ENCODE data around the gene POLA1. TPM values are rescaled to one million over a fixed set of nuclear protein-coding genes. Genes with fewer than 3 reads are reported as not detected.
A peak's percentile ranks its signal among the peaks of the same experiment; 100 is the strongest.
"Not testable (repeated sequence)": the region's sequence is repeated elsewhere in the genome, so short reads cannot be mapped to it uniquely, and the experiment has no call there.

The POLA1 gene
- total RNA-seq, 1 experiment from 2014 or later = 15.1 TPM

DNA sequence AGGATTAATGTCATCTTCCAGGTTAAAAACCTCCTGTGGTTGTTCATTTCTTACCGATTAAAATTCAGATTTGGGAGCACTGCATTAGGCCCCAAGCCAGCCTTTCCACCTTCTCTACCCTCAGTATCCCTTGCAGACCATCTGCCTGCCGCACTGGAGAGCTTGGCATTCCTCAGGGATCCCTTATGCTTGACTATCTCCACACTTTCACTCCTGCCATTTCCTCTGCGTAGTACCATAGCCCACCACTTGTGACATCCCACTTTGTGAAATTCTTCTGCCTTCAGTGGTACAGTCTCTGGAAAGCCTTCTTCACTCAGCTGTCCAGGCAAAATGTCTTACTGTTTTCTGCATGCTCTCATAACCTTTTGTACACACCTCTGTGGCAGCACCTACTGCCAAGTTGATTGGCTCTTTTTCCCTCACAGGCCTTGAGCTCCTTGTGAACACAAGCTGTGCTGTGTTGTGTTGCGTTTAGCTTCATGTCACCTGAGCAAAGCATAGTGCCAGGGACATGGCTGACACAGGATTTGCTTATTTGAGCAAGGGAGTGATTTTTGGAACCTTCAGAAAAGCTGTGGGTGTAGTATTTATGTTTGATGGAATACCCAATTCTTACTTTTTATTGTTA lies 165.6 kb downstream of the POLA1 start:
- DNase-seq (ENCODE audit: low spot score) = peak; percentile 75

DNA sequence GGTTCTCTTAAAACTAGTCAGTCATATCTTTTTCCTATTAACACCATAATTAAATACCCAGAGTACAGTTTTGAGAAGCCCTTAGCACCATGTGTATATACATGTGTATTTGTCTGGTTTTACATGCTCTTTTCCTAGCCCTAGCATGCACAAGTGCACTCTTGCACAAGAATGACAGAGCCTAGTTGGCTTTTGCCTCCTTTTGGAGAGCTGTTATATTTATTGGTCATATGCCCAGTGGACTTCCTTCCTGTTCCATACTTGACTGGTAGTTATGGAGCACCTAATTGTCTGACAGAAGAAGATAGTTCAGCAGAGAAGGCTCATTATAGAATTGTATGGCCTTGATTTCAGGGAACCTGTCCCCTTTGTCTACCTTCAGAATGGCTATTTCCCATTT lies 166.4 kb downstream of the POLA1 start:
- in situ Hi-C loops (cut with HindIII; ENCODE audit: low sequenced_read_pairs) = no loop called here
- DNase-seq (ENCODE audit: low spot score) = peak; percentile 2

More for the DNA sequence above, 165.6 kb downstream of the POLA1 start:
- in situ Hi-C loops (cut with HindIII; ENCODE audit: low sequenced_read_pairs) = no loop called here

DNA sequence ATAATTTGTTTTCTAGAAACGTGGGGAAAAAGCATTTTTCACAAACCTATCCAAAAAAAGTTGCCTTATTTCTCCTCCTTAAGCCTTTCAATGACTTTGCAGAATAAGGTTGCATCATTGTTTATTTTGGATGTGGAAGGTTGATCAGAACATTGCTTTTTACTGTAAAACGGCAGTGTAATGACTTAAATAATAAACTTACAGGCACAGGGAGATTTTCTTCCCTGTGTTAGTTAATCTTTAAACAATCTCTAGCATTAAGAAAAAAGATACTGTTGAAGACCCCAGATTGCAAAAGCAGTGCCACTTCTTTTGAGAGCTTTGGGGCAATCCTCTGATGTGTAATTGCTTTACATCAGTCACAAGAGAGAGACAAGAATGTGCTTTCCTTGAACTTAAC lies 168.6 kb downstream of the POLA1 start:
- DNase-seq (ENCODE audit: low spot score) = no peak
- in situ Hi-C loops (cut with HindIII; ENCODE audit: low sequenced_read_pairs) = no loop called here

DNA sequence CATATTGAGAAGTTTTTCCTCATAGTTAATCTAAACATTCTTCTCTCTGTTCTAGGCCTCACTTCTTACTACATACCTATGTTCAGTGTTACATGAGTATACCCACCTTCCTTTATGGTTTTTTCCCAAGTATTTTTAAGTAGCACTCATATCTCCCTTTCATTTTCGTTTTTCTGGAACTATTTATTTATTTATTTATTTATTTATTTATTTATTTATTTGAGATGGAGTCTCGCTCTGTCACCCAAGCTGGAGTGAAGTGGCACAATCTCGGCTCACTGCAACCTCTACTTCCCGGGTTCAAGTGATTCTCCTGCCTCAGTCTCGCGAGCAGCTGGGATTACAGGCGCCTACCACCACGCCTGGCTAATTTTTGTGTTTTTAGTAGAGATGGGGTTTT lies 170.1 kb downstream of the POLA1 start:
- DNase-seq (ENCODE audit: low spot score); in situ Hi-C loops (cut with HindIII; ENCODE audit: low sequenced_read_pairs): not testable (repeated sequence)

DNA sequence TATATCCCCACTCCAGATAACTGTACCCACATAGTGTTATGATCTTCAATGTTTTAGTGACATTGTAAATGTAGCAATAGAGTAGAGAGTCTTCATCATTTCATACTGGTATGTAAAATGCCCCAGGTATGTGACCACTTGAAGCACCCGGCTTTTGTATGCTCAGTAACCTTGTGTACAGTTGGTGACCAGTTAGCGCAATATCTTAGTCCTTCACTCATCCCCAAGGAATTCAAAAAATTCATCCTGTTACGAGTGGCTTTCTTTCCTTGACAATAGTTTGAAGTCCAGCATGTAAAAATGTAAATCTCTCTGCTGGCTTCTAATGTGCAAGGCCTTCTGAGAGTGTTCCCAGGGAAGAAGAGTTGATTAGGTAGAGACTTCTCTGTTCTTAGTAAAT lies 176.4 kb downstream of the POLA1 start:
- no peak for DNase-seq (ENCODE audit: low spot score)
- in situ Hi-C loops (cut with HindIII; ENCODE audit: low sequenced_read_pairs) = no loop called here

DNA sequence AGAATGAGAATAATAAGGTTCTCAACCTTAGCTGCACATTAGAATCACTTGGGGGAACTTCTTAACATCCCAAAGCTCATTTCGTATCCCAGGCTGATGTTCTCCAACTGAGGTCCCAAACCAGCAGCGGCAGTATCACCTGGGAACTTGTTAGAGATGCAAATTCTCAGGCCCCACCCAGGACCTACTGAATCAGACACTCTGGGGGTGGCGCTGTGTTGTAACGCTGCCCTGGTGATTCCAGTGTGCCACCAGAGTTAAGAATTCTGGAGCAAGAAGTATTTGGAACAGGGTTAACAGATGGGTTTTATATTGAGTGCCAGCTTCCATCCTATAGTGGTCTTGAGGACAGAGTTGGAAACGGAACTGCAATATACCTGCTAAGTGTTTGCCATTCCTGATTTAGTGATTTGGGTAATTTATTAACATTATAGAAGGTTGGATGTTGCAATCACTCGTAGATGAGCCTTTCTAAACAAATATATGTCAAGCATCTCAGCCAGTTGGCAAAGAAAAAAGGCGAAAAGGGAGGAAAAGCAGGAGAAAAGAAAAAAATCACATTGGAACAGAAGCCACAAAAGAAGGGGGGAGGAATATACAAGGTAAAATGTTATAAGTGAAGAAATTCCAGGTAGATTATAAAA lies 181.0 kb downstream of the POLA1 start:
- in situ Hi-C loops (cut with HindIII; ENCODE audit: low sequenced_read_pairs) = no loop called here
- DNase-seq (ENCODE audit: low spot score) = no peak

DNA sequence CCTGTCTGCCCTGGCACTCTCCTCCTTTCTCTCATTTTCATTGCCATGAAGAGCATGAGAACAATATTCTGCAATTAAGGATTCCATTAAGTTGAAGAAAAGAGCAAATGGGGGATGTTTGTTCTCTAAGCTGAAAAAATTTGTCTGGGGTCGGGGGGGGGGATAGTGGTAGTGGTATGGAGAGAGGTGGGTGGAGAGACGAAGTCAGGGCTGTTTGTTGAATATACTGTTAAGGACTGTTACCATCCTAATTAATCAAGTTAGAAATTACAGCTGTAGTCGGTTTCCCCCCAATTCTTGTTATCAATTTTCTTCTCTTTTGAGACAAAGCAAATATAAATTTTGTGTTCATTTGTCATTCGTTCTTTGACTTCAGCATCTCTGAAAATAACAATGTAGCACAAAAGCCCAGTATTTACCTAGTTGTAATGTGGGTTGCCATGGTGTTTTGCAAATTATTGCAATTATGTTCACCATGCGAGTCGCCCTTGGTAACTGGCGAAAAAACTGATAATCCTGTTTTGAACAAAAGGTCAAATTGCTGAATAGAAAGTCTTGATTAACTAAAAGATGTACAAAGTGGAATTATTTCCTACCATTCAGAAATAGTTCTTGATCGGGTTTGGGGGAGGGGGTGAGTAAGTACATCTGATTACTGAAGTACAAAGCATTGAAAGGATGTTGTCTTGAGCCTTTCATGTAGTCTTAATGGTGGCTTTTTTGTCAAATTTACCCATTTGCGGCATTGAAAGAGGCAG lies 183.0 kb downstream of the POLA1 start:
- in situ Hi-C loops (cut with HindIII; ENCODE audit: low sequenced_read_pairs) = no loop called here
- no peak for DNase-seq (ENCODE audit: low spot score)

DNA sequence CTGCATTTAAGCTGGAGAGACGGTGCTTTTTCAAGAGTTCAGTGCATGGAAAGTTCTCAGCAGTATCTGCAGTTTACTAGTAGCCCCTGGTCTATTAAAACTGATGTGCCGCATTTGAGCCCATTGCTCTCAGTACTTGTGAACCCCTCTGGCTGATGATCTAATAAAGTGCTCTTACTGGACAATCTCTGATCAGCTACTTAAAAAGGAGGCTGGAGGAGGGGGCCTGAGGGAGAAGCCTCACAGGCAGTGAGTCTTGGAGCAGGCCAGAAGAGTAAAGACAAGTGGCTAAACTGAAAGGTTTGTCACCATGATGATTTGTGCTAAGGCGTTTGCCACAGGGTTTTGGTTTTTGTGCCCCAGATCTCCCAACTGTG lies 183.6 kb downstream of the POLA1 start:
- DNase-seq (ENCODE audit: low spot score) = no peak
- in situ Hi-C loops (cut with HindIII; ENCODE audit: low sequenced_read_pairs) = no loop called here

DNA sequence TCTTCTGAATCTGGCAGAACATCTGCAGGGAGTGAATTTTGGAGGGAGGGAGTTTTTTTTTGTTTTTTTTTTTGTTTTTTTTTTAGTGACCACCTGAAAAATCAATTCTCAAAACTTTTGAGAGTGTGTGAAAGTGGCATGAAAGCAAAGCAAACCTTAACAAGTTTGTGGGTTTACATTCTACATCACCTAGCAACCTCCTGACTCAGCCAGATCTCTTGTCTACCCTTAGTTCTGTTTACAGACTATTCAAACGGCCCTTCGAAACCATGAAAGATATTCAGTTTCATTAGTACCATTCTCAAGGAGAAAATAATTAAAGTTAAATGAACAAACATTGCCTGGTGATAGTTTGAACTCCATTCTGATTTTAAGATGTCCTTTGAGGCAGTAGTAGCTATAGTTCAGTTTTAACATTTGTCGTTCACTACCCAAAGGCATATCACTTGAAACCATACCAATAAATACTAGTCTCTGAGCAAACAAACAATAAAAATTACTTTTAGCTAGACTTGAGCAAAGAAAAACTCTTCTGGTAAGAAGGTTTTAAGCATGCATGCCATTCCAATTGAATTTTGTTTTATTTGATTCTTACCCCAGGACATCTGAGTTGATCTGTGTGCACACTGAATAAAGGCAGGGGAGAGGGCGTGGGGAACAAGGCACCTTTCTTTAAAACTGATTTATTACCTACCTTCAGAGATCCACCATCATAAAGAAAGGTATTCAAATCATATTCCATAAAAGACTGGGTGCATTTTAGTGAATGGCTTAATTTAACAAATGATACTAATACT lies 184.3 kb downstream of the POLA1 start:
- no peak for DNase-seq (ENCODE audit: low spot score)
- in situ Hi-C loops (cut with HindIII; ENCODE audit: low sequenced_read_pairs) = no loop called here

DNA sequence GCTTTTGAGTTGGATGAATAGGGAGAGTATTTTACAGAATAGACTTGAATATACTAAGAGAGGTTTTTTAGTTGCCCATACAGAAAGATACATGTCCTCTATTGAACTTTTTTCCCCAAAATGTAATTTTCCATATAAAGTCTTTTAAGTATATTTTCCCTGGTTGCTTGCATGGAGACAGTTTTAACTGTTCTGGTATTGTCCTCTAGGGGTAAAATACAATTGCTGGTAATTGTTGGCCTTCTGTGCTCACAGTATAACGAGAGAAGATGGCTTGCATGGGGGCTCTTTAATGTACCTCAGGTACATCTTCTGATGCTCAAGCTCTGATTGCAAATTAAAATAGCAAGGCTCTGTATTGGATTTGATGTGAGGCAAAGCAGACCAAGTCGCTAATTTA lies 186.0 kb downstream of the POLA1 start:
- no peak for DNase-seq (ENCODE audit: low spot score)

DNA sequence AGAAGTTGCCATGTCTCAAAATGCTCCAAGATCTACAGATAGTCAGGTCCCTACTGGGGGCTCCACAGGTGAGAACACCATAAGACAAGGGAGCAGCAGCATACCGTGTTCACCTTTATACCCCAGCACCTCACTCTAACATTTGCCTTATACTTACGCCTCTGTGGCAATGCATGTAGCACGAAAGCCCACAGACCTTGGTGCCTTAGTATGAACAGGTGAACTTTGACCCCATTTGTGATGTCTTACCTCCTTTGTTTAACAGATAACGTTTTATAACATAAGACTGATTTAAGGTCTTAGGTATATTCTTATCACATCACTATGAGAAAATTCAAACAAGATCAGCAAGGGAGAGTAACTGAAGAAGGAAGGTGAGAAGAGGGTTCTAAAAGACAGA lies 193.2 kb downstream of the POLA1 start:
- no peak for DNase-seq (ENCODE audit: low spot score)
- in situ Hi-C loops (cut with HindIII; ENCODE audit: low sequenced_read_pairs) = no loop called here

More for the DNA sequence above, 186.0 kb downstream of the POLA1 start:
- in situ Hi-C loops (cut with HindIII; ENCODE audit: low sequenced_read_pairs) = no loop called here

DNA sequence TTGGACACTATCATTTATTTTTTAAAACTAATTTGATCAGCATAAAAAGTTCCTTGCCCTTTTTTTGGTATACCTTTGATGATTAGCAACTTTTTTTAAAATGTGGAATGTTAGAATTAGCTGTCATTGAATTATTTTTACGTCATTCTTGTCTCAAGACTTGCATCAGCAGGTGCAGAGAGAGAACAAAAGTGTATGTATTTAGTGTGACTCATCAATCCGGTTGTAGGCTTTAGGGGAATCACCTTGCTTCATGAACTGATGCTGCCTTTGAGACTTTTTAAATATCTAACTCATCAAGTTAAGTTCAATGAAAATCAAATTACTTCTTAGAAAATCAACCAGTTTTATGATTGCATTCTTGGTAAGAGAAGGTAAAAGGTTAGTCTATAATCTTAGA lies 197.0 kb downstream of the POLA1 start:
- no peak for DNase-seq (ENCODE audit: low spot score)
- in situ Hi-C loops (cut with HindIII; ENCODE audit: low sequenced_read_pairs) = no loop called here

DNA sequence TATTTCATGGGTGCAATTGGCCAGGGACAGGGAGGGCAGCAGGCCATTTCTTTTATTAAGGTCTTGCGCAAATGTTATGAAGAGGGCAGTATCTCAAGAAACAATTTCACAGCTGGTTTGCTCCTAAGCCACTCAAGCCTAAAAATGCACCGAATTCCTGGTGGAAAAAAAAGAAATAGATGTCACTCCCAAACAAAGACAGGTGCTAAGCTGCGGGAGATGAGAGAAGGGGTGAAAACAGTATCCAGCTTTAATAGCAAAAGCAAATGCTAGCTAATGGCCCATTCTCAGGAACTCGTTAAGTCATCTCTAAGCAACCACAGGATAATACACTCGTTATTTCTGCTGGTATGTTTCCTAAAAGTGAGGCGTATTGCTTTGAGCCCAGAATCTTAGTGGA lies 205.7 kb downstream of the POLA1 start:
- DNase-seq (ENCODE audit: low spot score) = peak; percentile 65
- in situ Hi-C loops (cut with HindIII; ENCODE audit: low sequenced_read_pairs) = no loop called here

DNA sequence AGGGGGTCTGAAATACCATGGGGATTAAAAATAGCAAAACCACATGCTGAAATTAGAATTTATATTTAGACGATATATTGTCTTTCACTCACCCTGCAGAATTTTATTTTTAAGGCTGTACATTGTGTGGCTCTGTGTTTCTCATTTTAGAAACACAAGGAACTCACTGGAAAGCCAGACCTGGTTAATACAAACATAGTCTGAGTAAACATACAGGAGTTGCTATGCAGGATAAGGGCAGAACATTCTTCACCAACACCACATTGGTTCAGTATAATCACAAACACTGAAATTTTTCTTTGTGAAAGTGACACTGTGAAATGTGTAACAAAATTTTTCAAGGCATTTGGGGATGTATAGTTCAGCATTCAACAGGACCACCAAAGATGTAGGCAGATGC lies 206.5 kb downstream of the POLA1 start:
- DNase-seq (ENCODE audit: low spot score) = no peak
- in situ Hi-C loops (cut with HindIII; ENCODE audit: low sequenced_read_pairs) = no loop called here

DNA sequence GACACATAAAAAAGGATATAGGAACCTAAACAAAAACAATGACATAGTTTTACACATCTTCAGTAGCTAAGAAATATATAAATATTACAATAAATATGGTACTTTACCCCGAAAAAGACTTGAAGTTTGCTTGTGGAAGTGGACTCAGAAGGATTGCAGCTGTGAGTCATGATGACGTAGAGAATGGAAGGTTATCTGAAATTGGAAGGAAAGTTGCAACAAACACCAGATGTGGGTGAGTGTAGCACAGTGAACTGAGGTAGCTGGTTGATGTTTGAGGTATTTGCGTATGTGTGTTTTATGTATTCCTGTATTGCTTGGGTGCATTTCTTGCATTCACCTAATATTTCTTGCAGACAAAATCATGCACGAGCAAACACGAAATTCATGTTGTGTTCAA lies 209.1 kb downstream of the POLA1 start:
- in situ Hi-C loops (cut with HindIII; ENCODE audit: low sequenced_read_pairs) = no loop called here
- DNase-seq (ENCODE audit: low spot score) = no peak

DNA sequence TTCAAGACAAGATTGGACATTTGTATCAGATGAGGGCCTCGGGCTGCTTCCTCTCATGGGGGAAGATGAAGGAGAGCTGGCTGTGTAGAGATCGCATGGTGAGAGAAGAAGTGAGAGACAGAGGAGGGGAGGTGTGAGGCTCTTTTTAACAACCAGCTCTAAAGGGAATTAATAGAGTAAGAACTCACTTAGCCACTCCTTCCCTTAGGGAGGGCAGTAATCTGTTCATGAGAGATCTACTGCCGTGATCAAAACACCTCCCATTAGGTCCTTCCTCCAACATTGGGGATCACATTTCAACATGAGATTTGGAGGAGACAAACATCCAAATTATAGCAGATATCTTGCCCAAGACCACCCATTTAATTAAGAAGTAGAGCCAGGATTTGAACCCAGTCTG lies 225.0 kb downstream of the POLA1 start:
- in situ Hi-C loops (cut with HindIII; ENCODE audit: low sequenced_read_pairs) = no loop called here
- DNase-seq (ENCODE audit: low spot score) = no peak

DNA sequence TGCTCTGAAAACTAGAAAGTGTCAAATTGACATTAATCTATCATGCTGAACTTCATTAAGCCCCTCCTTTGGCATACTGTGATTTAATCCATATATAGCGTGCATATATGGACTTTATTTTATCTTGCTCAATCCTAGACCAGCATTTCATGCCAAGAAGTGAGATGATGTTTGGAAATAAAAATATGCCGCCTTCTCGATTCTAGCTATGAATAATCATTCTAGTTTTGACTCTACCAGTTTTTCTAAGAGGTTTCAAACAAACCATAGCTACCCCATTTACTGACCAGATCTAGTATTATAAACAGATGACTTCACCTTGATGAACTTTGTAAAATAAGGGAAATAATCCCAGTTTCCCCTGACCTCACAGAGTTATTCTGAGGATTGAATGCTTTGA lies 227.1 kb downstream of the POLA1 start:
- DNase-seq (ENCODE audit: low spot score) = no peak
- in situ Hi-C loops (cut with HindIII; ENCODE audit: low sequenced_read_pairs) = no loop called here

DNA sequence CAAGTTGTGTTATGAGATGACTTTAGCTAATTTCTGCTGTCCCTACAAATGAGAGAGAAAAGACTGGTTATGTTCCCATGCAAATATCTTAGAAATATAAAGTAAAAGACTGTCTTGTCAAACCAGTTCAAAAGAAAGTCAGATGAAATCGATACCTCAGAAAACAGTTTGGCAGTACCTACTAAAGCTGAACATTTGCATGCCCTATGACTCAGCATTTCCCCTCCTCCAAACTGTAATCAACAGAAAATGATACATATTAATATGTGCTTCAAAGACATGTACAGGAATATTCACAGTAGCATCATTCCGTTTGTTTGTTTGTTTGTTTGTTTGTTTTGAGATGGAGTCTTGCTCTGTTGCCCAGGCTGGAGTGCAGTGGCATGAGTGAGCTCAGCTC lies 231.7 kb downstream of the POLA1 start:
- DNase-seq (ENCODE audit: low spot score) = no peak
- in situ Hi-C loops (cut with HindIII; ENCODE audit: low sequenced_read_pairs) = no loop called here

DNA sequence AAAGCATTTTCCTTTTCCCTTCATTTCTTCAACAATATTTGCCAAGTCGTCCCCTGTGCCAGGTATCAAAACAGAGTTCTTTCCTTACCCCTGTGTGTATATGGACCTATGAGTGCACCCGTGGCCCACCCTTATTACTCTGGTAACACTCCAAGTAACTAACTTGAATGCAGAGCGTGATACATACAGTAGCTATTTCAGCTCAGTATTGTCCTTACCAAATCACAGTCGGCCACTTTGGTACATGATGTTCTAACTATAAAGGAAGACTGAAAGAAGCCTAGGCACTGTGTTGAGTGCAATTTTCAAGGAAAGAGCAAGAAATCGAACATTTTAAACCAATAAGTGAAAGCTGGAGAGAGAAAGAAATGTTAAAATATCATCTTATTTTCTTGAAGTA lies 233.7 kb downstream of the POLA1 start:
- in situ Hi-C loops (cut with HindIII; ENCODE audit: low sequenced_read_pairs) = no loop called here
- DNase-seq (ENCODE audit: low spot score) = no peak

DNA sequence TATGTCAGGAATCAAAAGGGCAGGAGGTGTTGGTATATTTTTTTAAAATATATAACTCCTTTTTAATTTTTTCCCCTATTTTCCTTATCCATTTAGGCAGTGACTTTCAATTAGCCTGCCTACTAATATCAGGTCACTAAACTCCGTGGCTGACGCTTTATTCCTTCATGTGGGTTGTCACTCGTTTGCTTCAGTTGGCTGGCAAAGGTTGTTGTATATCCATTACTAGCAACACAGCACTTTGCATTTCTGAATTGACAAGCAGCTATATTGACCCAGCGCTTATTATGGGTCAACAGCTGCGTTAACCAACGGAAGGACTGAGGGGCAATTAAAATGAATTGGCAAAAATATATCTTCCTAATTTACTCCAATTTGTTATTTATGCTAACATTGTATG lies 234.4 kb downstream of the POLA1 start:
- in situ Hi-C loops (cut with HindIII; ENCODE audit: low sequenced_read_pairs) = no loop called here
- DNase-seq (ENCODE audit: low spot score) = no peak
